Uterus (tissue), 4 donors: Measurements from ENCODE around the gene CARMIL3. TPM values are rescaled to one million over a fixed set of nuclear protein-coding genes. Genes with fewer than 3 reads are reported as not detected.
"Not testable (repeated sequence)": the region's sequence is repeated elsewhere in the genome, so short reads cannot be mapped to it uniquely, and the experiment has no call there.

Source experiments
- DNase-seq, 2 donors: peaks; one replicate each; pipeline ENCODE4 v3.0.0-alpha.2; 2019 to 2020
- H3K27ac ChIP-seq, 2 donors: fragments of 200-600 bp; sonication (generic); 1 replicate in 1 of 2; 2 replicates in 1 of 2; pipeline ENCODE4 v1.5.1; 2016 to 2018
- H3K27me3 ChIP-seq, 2 donors: fragments of 200-600 bp; sonication (generic); one replicate each; pipeline ENCODE4 v1.5.1; 2018 to 2019; ENCODE audit warnings: control low read depth in 1 of 2
- H3K36me3 ChIP-seq, 2 donors: fragments of 200-600 bp; sonication (generic); one replicate each; pipeline ENCODE4 v1.5.1; 2019; ENCODE audit warnings: control low read depth in 1 of 2
- H3K4me1 ChIP-seq, 2 donors: fragments of 200-600 bp; sonication (generic); one replicate each; pipeline ENCODE4 v1.5.1; 2018 to 2019; ENCODE audit warnings: control low read depth in 1 of 2
- H3K4me3 ChIP-seq, 2 donors: fragments of 200-600 bp; sonication (generic); 1 replicate in 1 of 2; 2 replicates in 1 of 2; pipeline ENCODE4 v1.5.1; 2018 to 2019; ENCODE audit warnings: mild to moderate bottlenecking in 1 of 2
- H3K9me3 ChIP-seq, 2 donors: fragments of 200-600 bp; sonication (generic); one replicate each; pipeline ENCODE4 v1.5.1; 2019; ENCODE audit warnings: control low read depth in 1 of 2
- CTCF ChIP-seq, 4 experiments: fragments of 200-600 bp in 2 of 4; fragments of 450-650 bp in 2 of 4; sonication (generic) in 2 of 4; IDR thresholded peaks; one replicate each; pipeline ENCODE4 v1.5.1; 2016 to 2019; ENCODE audit warnings: antibody characterized with exemption in 4 of 4, mild to moderate bottlenecking in 2 of 4, moderate library complexity in 1 of 4
- POLR2A ChIP-seq, 2 donors: fragments of 450-650 bp; IDR thresholded peaks; one replicate each; pipeline ENCODE4 v1.6.1; 2016; ENCODE audit warnings: antibody characterized with exemption in 2 of 2, mild to moderate bottlenecking in 1 of 2, moderate library complexity in 1 of 2
- intact Hi-C: fragments of 100-400 bp; cut with DNase I; formaldehyde crosslinking; loops from one replicate; pipeline ENCODE4 v1.15.1; 2023; ENCODE audit warnings: low total_unique reads
- total RNA-seq, 4 donors: library from RNA; depleted of rRNA in 3 of 4; stranded (reverse); fragments of >200 nt in 3 of 4; gene quantifications; one replicate each; pipeline versions ENCODE4 v1.1.0 to v1.2.4, GENCODE V29; 2014 to 2023
- donor health status: DM: yes; HTN: yes; CAD: no.

CARMIL3 gene
- total RNA-seq, 4 donors from 2014 or later: 0.21 to 0.48 TPM; not detected in 2

- intact Hi-C loops: loop anchor here (5.0 kb wide), 1 partner anchor 48 kb away; no protein-coding TSS in a partner anchor
- not testable (repeated sequence) for DNase-seq, H3K36me3 ChIP-seq, H3K27ac ChIP-seq, H3K4me1 ChIP-seq, H3K4me3 ChIP-seq, H3K9me3 ChIP-seq, H3K27me3 ChIP-seq
Measured at GRCh38 chr14:24019944-24020343, 31.9 kb upstream of the CARMIL3 start.

GRCh38 chr14:24020520-24020919, 31.3 kb upstream of the CARMIL3 start:
- H3K36me3 ChIP-seq, H3K27me3 ChIP-seq, H3K4me1 ChIP-seq, intact Hi-C loops, H3K27ac ChIP-seq, H3K4me3 ChIP-seq, H3K9me3 ChIP-seq, DNase-seq: not testable (repeated sequence)

GRCh38 chr14:24024939-24025418, 26.8 kb upstream of the CARMIL3 start:
- H3K4me3 ChIP-seq, intact Hi-C loops, H3K27me3 ChIP-seq, DNase-seq, H3K27ac ChIP-seq, H3K36me3 ChIP-seq, H3K4me1 ChIP-seq, H3K9me3 ChIP-seq: not testable (repeated sequence)

GRCh38 chr14:24029687-24030086, 22.1 kb upstream of the CARMIL3 start:
- H3K9me3 ChIP-seq, intact Hi-C loops, H3K36me3 ChIP-seq, DNase-seq, H3K27me3 ChIP-seq, H3K27ac ChIP-seq, H3K4me1 ChIP-seq, H3K4me3 ChIP-seq: not testable (repeated sequence)

GRCh38 chr14:24031331-24031730, 20.5 kb upstream of the CARMIL3 start:
- H3K27me3 ChIP-seq, DNase-seq, H3K36me3 ChIP-seq, H3K27ac ChIP-seq, H3K4me3 ChIP-seq, H3K9me3 ChIP-seq, H3K4me1 ChIP-seq, intact Hi-C loops: not testable (repeated sequence)

- TF ChIP-seq POLR2A (IDR thresholded peaks at IDR 0.05) (no peak), CTCF (IDR thresholded peaks at IDR 0.05) (no peak)
- H3K27me3 ChIP-seq: no peaks in the 10 kb centered on the region
- no peak overlapping the region for H3K4me3 ChIP-seq
- no peaks in the 10 kb centered on the region for H3K4me1 ChIP-seq
- H3K9me3 ChIP-seq: no peaks in the 10 kb centered on the region
- no peaks in the 10 kb centered on the region for H3K36me3 ChIP-seq
- intact Hi-C loops: no loop called here
- DNase-seq: peak in 1 of 2 donors; percentile 33
- no peak overlapping the region for H3K27ac ChIP-seq
Measured at GRCh38 chr14:24032727-24033418, 18.9 kb upstream of the CARMIL3 start.

- H3K27me3 ChIP-seq, DNase-seq, H3K4me1 ChIP-seq, intact Hi-C loops, H3K9me3 ChIP-seq, H3K36me3 ChIP-seq: not testable (repeated sequence)
- Histone ChIP-seq H3K27ac (peak overlapping the region; percentile 79 to 85), H3K4me3 (peak overlapping the region; percentile 49 to 55)
Measured at GRCh38 chr14:24035769-24036168, 16.0 kb upstream of the CARMIL3 start.

GRCh38 chr14:24036169-24036962, 15.4 kb upstream of the CARMIL3 start:
- Histone ChIP-seq H3K4me3 (peak overlapping the region; percentile 49 to 55), H3K27ac (peak overlapping the region; percentile 79 to 85), H3K36me3 (no peaks in the 10 kb centered on the region), H3K27me3 (no peaks in the 10 kb centered on the region), H3K9me3 (no peaks in the 10 kb centered on the region), H3K4me1 (no peaks in the 10 kb centered on the region)
- intact Hi-C loops: no loop called here
- DNase-seq: peak; percentile 64 to 76
- peak in 1 of 2 donors; percentile 18 for TF ChIP-seq POLR2A (IDR thresholded peaks at IDR 0.05)
- peak; percentile 66 to 87 (median 76) for TF ChIP-seq CTCF (IDR thresholded peaks at IDR 0.05)

- intact Hi-C loops: not testable (repeated sequence)
Measured at GRCh38 chr14:24036963-24037657, 14.7 kb upstream of the CARMIL3 start.

More at GRCh38 chr14:24036963-24037657, 14.7 kb upstream of the CARMIL3 start:
- DNase-seq, H3K4me1 ChIP-seq, H3K27me3 ChIP-seq, H3K9me3 ChIP-seq, H3K36me3 ChIP-seq: not testable (repeated sequence)
- peak overlapping the region; percentile 49 to 55 for H3K4me3 ChIP-seq
- peak overlapping the region; percentile 79 to 85 for H3K27ac ChIP-seq
